ENCODE measurements around the gene SEMA3A. TPM values are rescaled to one million over a fixed set of nuclear protein-coding genes. Genes with fewer than 3 reads are reported as not detected.

SEMA3A gene
- total RNA-seq, 2 experiments from 2014 or later: 3.2 to 3.3 TPM

DNA sequence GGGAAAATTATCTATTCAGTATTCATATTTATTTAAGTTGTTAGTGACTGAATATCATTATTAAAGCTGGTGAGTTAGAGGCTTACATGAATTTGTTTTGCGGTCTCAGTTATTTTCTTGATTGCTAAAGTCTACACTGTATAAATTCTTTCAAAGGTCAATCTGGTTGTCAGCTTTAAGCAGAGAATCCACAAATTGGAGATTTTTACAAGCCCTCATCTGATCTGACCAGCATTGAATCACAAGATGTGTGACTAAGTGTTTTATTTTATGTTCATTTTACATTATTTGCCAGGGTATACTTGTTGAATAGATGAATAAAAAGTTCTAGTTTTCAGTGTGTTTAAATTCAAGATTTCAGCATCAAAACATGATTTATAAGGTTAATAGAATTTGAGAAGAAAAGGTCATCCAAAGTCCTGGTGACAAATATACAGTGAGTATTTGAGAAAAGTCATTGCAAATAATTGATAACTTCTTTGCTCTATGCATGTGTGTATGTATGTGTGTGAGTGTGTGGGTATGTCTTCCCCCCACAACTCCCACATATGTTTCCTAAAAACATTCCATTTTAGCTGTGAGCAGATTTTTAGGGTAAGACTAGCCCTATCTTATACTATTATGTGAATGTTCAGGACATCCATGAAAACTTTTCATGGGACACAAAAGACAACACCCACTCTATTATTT is 4.4 kb downstream of the SEMA3A start:
- Mint-ChIP-seq H3K4me3 (no peak overlapping the region), H3K27me3 (peaks cover 2% of the 10 kb centered on the region), H3K27ac (no peak overlapping the region), H3K4me1 (peaks cover 18% of the 10 kb centered on the region), H3K9me3 (no peaks in the 10 kb centered on the region), H3K36me3 (no peaks in the 10 kb centered on the region)
- ATAC-seq (ENCODE audit: low read depth): no peak
- no peak for DNase-seq
- POLR2A ChIA-PET: no interaction called here

DNA sequence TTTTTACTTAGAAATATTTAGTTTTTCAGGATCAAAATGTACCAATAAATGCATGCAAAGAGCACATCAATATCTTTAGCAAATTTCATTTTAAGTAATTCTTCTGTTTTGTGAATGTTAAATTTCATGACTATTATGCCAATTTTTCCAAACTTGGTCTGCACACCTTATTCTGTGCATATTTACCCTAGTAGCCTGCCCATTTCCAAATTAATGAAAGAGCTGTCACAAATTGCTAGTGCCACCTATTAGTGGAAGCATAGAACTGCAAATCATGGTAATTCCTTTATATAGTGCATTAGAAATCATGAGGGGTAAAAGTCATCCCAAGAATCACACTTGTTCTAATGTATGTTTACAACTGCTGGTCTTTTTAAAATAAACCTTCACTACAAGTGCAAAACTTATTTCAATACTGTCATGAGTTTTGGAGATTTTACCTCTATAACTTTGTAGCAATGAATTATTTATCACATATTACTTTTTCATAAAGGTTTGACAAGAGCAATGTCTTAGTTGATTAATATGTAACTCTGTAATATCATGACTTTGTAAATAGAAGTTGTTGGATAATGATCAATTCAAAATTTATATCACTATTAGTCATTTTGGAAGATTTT is 5.7 kb downstream of the SEMA3A start:
- ATAC-seq (ENCODE audit: low read depth) (no peak), DNase-seq (no peak)
- peaks cover 15% of the 10 kb centered on the region for H3K4me1 Mint-ChIP-seq
- POLR2A ChIA-PET: no interaction called here
- no peak overlapping the region for H3K27ac Mint-ChIP-seq
- H3K9me3 Mint-ChIP-seq: no peaks in the 10 kb centered on the region
- peaks cover 2% of the 10 kb centered on the region for H3K27me3 Mint-ChIP-seq
- H3K4me3 Mint-ChIP-seq: no peak overlapping the region
- no peaks in the 10 kb centered on the region for H3K36me3 Mint-ChIP-seq

DNA sequence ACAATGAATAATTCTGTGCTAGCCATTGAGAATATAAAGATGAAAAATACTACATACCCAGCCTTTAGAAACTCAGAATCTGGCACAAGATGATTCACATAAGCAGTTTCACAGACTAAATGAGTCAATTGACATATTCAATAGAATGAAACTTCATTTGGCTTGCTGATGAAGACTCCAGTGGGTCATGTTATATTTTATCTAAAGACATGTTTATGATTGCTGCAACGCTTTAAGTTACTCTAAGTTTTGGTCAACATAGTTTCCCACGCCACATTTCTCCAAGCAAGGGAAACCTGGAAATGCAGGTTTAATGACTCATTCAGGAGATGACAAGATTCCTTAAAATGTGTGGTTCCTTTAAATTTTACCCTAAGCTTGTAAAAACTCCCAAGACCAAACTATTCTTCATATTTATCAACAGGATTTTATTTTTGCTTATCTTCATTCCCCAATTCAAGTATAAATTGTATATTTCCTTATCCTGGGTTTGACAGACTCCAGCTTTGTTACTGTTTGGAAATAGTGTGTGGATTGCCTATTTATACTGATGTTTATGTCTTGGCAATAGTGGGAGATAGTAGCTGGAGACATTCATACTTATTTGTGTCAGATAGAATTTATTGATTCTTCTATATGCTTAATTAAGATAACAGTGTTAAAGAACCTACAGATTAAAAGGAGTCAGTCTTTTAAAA is 6.6 kb downstream of the SEMA3A start:
- no peaks in the 10 kb centered on the region for H3K9me3 Mint-ChIP-seq
- H3K27ac Mint-ChIP-seq: no peak overlapping the region
- peaks cover 12% of the 10 kb centered on the region for H3K4me1 Mint-ChIP-seq
- DNase-seq (no peak), ATAC-seq (ENCODE audit: low read depth) (no peak)
- no peaks in the 10 kb centered on the region for H3K27me3 Mint-ChIP-seq
- POLR2A ChIA-PET: no interaction called here
- no peaks in the 10 kb centered on the region for H3K36me3 Mint-ChIP-seq
- H3K4me3 Mint-ChIP-seq: no peak overlapping the region

DNA sequence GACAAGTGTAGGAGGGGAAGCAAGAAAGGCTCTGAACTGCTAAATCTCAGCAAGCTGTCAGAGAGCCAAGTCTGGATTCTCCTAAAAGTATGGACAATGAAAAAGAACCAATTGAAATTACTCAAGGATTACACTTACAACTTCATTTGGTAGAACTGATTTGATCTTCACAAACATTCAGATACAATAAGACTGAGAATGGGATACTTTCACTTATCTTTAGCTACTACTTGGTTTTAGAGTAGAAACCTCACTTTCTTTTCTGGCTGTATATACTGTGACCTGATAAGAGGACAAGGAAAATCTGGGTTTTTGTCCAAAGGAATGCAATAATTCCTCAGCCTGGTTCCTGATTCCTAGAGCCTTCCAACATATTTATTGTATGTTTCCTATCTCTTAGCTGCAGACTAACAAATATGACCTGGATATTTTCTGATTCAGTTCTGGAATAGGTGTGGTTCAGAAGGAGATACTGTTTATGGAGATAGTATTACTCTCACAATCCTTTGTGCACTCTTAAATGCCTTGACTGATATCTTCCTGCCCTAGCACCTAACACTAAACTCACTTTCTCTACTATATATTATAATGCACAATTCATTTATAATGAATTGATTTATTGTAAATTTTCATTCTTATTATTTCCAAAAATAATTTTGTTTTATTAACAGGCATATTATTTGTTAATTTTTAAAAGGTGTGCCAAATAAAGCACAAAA is 7.3 kb downstream of the SEMA3A start:
- H3K27me3 Mint-ChIP-seq: no peaks in the 10 kb centered on the region
- no peak overlapping the region for H3K4me3 Mint-ChIP-seq
- ATAC-seq (ENCODE audit: low read depth): no peak
- no peaks in the 10 kb centered on the region for H3K36me3 Mint-ChIP-seq
- no peak for DNase-seq
- peaks cover 11% of the 10 kb centered on the region for H3K4me1 Mint-ChIP-seq
- H3K9me3 Mint-ChIP-seq: no peaks in the 10 kb centered on the region
- POLR2A ChIA-PET: no interaction called here
- peak overlapping the region; percentile 30 for H3K27ac Mint-ChIP-seq

DNA sequence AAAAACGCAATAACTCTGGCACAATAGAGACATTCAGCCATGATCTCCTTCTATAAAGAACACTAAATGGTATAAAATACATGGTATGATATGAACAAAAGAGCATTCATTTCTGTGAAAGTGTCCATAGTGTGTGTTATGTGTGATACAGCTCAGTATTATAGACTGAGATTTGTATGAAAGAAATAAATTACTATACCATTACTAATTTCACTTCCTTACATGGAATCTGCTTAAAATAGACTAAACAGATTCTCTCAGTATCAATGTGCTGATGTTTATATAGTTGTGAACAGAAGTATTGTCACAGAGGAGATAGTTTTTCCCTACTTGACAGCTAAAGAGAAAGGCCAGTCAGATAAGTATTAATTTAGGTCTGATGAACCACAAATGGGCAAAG is 10.8 kb downstream of the SEMA3A start:
- Mint-ChIP-seq H3K4me3 (no peak overlapping the region), H3K9me3 (no peaks in the 10 kb centered on the region), H3K27ac (no peak overlapping the region), H3K4me1 (peaks cover 7% of the 10 kb centered on the region), H3K36me3 (no peaks in the 10 kb centered on the region), H3K27me3 (no peaks in the 10 kb centered on the region)
- no peak for ATAC-seq (ENCODE audit: low read depth)
- DNase-seq: no peak
- POLR2A ChIA-PET: interaction anchor here (0.7 kb wide), 1 partner anchor 200 kb away, joined by 4 read pairs; no protein-coding TSS in a partner anchor

- Mint-ChIP-seq H3K4me1 (peaks cover 5% of the 10 kb centered on the region), H3K9me3 (no peaks in the 10 kb centered on the region), H3K4me3 (no peak overlapping the region), H3K27me3 (no peaks in the 10 kb centered on the region), H3K36me3 (no peaks in the 10 kb centered on the region), H3K27ac (no peak overlapping the region)
- POLR2A ChIA-PET: no interaction called here
- no peak for ATAC-seq (ENCODE audit: low read depth)
- DNase-seq: no peak
These were observed 12.3 kb downstream of the SEMA3A start for GRCh38 chr7:84182301-84182700.

GRCh38 chr7:84181628-84182027 is 13.0 kb downstream of the SEMA3A start:
- DNase-seq (no peak), ATAC-seq (ENCODE audit: low read depth) (no peak)
- H3K4me3 Mint-ChIP-seq: no peak overlapping the region
- POLR2A ChIA-PET: no interaction called here
- H3K4me1 Mint-ChIP-seq: peaks cover 1% of the 10 kb centered on the region
- no peaks in the 10 kb centered on the region for H3K9me3 Mint-ChIP-seq
- no peaks in the 10 kb centered on the region for H3K36me3 Mint-ChIP-seq
- no peak overlapping the region for H3K27ac Mint-ChIP-seq
- H3K27me3 Mint-ChIP-seq: no peaks in the 10 kb centered on the region

- no peaks in the 10 kb centered on the region for H3K36me3 Mint-ChIP-seq
- H3K9me3 Mint-ChIP-seq: no peaks in the 10 kb centered on the region
- H3K27me3 Mint-ChIP-seq: no peaks in the 10 kb centered on the region
- POLR2A ChIA-PET: no interaction called here
- DNase-seq (no peak), ATAC-seq (ENCODE audit: low read depth) (no peak)
- no peak overlapping the region for H3K27ac Mint-ChIP-seq
- no peaks in the 10 kb centered on the region for H3K4me1 Mint-ChIP-seq
- H3K4me3 Mint-ChIP-seq: no peak overlapping the region
These were observed 16.7 kb downstream of the SEMA3A start for GRCh38 chr7:84177758-84178412.

DNA sequence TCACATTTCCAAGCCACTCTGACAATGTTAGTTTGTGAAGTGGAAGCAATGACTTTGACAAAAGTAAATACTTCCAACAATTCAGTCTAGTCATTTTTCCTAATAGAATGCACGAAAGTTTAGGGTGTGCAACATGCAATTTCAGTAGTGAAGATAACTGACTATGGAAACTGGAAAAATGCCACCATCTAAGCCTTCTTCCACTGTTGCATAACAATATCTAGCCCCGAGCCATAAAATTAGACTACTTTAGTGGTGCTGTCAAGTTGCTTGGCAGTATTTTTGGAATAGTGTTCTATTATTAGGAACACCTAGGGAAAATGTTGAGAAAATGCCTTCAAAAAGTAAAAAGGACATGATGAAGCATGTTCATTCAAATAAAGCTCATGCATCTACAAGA is 17.9 kb downstream of the SEMA3A start:
- no peak for ATAC-seq (ENCODE audit: low read depth)
- Mint-ChIP-seq H3K9me3 (no peaks in the 10 kb centered on the region), H3K27me3 (no peaks in the 10 kb centered on the region), H3K27ac (no peak overlapping the region), H3K4me3 (no peak overlapping the region), H3K4me1 (no peaks in the 10 kb centered on the region), H3K36me3 (no peaks in the 10 kb centered on the region)
- POLR2A ChIA-PET: no interaction called here
- no peak for DNase-seq

GRCh38 chr7:84175461-84175860 is 19.1 kb downstream of the SEMA3A start:
- Mint-ChIP-seq H3K36me3 (no peaks in the 10 kb centered on the region), H3K4me1 (no peaks in the 10 kb centered on the region), H3K9me3 (no peaks in the 10 kb centered on the region), H3K27ac (no peak overlapping the region), H3K27me3 (no peaks in the 10 kb centered on the region), H3K4me3 (no peak overlapping the region)
- DNase-seq (no peak), ATAC-seq (ENCODE audit: low read depth) (no peak)
- POLR2A ChIA-PET: no interaction called here

DNA sequence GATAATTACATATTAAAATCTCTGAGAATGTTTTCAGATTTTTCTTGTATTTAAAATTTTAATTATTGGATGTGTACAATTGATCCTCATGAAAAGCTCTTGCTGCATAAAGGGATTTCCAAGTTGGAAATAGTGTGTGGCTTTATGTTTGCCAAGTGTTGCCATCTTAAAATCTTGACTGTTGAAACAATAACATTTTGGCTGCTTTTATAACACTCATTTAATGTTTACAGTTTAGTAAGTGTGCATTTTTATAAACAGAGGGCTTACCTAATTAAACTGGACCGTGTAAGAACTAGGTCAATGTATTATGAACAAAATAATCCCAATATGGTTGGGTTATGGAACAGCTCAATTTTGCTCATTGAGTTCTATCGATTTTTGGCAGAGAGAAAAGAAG is 23.9 kb downstream of the SEMA3A start:
- H3K36me3 Mint-ChIP-seq: no peaks in the 10 kb centered on the region
- H3K4me3 Mint-ChIP-seq: no peak overlapping the region
- no peak overlapping the region for H3K27ac Mint-ChIP-seq
- no peak for DNase-seq
- POLR2A ChIA-PET: no interaction called here
- H3K27me3 Mint-ChIP-seq: no peaks in the 10 kb centered on the region
- H3K9me3 Mint-ChIP-seq: no peaks in the 10 kb centered on the region
- H3K4me1 Mint-ChIP-seq: no peaks in the 10 kb centered on the region
- no peak for ATAC-seq (ENCODE audit: low read depth)

GRCh38 chr7:84162584-84162983 is 32.0 kb downstream of the SEMA3A start:
- Mint-ChIP-seq H3K27me3 (no peaks in the 10 kb centered on the region), H3K27ac (no peak overlapping the region), H3K4me1 (no peaks in the 10 kb centered on the region), H3K4me3 (no peak overlapping the region), H3K36me3 (no peaks in the 10 kb centered on the region), H3K9me3 (no peaks in the 10 kb centered on the region)
- POLR2A ChIA-PET: interaction anchor here (0.6 kb wide), 1 partner anchor 769 kb away, joined by 3 read pairs; no protein-coding TSS in a partner anchor
- DNase-seq: no peak
- no peak for ATAC-seq (ENCODE audit: low read depth)

DNA sequence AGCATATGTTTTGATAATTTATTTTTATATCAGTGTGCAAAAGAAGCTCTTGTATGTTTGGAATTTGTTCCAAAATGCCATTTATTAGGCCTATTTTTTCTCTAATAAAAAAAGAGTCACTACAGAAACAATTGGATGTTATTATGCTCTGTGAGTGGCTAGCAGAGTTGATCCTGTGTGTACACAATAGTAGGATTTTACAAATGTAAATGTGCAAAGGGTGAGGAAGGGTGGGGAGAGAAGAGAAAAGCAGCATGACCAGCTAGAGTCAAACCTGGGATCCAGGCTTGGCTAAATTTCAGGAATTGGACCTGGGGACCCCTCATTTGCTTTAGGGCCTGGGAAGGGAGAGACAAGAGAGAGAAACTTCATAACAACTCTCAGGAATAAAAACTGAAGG is 32.5 kb downstream of the SEMA3A start:
- POLR2A ChIA-PET: interaction anchor here (0.6 kb wide), 1 partner anchor 70 kb away, joined by 3 read pairs; no protein-coding TSS in a partner anchor
- Mint-ChIP-seq H3K36me3 (no peaks in the 10 kb centered on the region), H3K4me1 (no peaks in the 10 kb centered on the region), H3K27me3 (no peaks in the 10 kb centered on the region), H3K4me3 (no peak overlapping the region), H3K9me3 (no peaks in the 10 kb centered on the region), H3K27ac (no peak overlapping the region)
- ATAC-seq (ENCODE audit: low read depth) (no peak), DNase-seq (no peak)
